Measurements from ENCODE around the gene LCT.
"Not testable (repeated sequence)": the region's sequence is repeated elsewhere in the genome, so short reads cannot be mapped to it uniquely, and the experiment has no call there.

DNA sequence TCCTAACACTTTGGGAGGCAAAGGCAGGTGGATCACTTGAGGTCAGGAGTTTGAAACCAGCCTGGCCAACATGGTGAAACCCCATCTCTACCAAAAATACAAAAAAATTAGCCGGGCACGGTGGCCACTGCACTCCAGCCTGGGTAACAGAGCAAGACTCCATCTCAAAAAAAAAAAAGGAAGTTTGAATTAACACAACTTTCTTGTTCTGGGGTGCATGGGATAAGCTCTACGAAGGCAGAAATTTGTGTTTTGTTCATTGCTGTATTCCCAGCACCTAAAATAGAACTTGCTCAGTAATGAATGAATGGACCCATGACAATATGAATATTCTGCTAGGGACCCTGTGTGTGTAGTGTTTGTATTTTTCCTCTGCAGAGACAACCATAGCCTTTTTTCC is 29.1 kb downstream of the LCT start:
- TF ChIP-seq, protein P1, sequence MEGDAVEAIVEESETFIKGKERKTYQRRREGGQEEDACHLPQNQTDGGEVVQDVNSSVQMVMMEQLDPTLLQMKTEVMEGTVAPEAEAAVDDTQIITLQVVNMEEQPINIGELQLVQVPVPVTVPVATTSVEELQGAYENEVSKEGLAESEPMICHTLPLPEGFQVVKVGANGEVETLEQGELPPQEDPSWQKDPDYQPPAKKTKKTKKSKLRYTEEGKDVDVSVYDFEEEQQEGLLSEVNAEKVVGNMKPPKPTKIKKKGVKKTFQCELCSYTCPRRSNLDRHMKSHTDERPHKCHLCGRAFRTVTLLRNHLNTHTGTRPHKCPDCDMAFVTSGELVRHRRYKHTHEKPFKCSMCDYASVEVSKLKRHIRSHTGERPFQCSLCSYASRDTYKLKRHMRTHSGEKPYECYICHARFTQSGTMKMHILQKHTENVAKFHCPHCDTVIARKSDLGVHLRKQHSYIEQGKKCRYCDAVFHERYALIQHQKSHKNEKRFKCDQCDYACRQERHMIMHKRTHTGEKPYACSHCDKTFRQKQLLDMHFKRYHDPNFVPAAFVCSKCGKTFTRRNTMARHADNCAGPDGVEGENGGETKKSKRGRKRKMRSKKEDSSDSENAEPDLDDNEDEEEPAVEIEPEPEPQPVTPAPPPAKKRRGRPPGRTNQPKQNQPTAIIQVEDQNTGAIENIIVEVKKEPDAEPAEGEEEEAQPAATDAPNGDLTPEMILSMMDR (IDR thresholded peaks at IDR 0.05; ENCODE audit: insufficient read depth, low read length, poor library complexity, severe bottlenecking): not testable (repeated sequence)
- TF ChIP-seq EZH2phosphoT487 (conservative IDR thresholded peaks at IDR 0.05; ENCODE audit: low read length): not testable (repeated sequence)

All from SU-DHL-6 (cell line).